GM12878 (cell line): ENCODE measurements around the gene NCKAP5L.

Source experiments
- BRCA1 ChIP-seq: IDR thresholded peaks from 2 replicates; pipeline ENCODE4 v1.6.1; 2011; ENCODE audit warnings: low read depth, low read length, improper control_type of control experiment
- CEBPB ChIP-seq, 2 experiments: fragments of 150-350 bp in 1 of 2; IDR thresholded peaks; 2 replicates each; pipeline ENCODE4 v1.6.1; 2012 to 2014; ENCODE audit warnings: low read depth in 2 of 2, low read length in 2 of 2, borderline replicate concordance in 1 of 2, inconsistent platforms in 1 of 2
- EP300 ChIP-seq, 2 experiments: fragments of 150-350 bp in 1 of 2; IDR thresholded peaks; 2 replicates each; pipeline ENCODE4 v1.6.1; 2011 to 2012; ENCODE audit warnings: low read depth in 2 of 2, low read length in 2 of 2, borderline replicate concordance in 1 of 2, improper control_type of control experiment in 1 of 2, inconsistent platforms in 1 of 2; ENCODE audit not compliant: control insufficient read depth in 1 of 2
- MXI1 ChIP-seq: fragments of 150-350 bp; IDR thresholded peaks from 2 replicates; pipeline ENCODE4 v1.6.1; 2011; ENCODE audit warnings: low read depth, mild to moderate bottlenecking, inconsistent platforms, low read length, improper control_type of control experiment
- TF ChIP-seq, protein P1 (sequence below), 3 experiments: IDR thresholded peaks in 2 of 3; conservative IDR thresholded peaks in 1 of 3; 2 replicates each; pipeline ENCODE4 v1.5.1; 2011; ENCODE audit warnings: low read depth in 3 of 3, low read length in 3 of 3, mild to moderate bottlenecking in 3 of 3, control low read depth in 2 of 3, moderate library complexity in 2 of 3, inconsistent platforms in 1 of 3, mixed read lengths in 1 of 3; ENCODE audit not compliant: control insufficient read depth in 2 of 3, insufficient read depth in 1 of 3; ENCODE audit errors: extremely low read depth in 1 of 3

- TF ChIP-seq BRCA1 (no peak), CEBPB (IDR thresholded peaks at IDR 0.05; ENCODE audit: borderline replicate concordance in 1 of 2, low read depth in 2 of 2, low read length in 2 of 2) (no peak), MXI1 (no peak), EP300 (IDR thresholded peaks at IDR 0.05; ENCODE audit: borderline replicate concordance in 1 of 2, control insufficient read depth in 1 of 2, low read depth in 2 of 2, low read length in 2 of 2) (no peak)
- TF ChIP-seq, protein P1, sequence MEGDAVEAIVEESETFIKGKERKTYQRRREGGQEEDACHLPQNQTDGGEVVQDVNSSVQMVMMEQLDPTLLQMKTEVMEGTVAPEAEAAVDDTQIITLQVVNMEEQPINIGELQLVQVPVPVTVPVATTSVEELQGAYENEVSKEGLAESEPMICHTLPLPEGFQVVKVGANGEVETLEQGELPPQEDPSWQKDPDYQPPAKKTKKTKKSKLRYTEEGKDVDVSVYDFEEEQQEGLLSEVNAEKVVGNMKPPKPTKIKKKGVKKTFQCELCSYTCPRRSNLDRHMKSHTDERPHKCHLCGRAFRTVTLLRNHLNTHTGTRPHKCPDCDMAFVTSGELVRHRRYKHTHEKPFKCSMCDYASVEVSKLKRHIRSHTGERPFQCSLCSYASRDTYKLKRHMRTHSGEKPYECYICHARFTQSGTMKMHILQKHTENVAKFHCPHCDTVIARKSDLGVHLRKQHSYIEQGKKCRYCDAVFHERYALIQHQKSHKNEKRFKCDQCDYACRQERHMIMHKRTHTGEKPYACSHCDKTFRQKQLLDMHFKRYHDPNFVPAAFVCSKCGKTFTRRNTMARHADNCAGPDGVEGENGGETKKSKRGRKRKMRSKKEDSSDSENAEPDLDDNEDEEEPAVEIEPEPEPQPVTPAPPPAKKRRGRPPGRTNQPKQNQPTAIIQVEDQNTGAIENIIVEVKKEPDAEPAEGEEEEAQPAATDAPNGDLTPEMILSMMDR (IDR thresholded peaks at IDR 0.05 in 2 of 3, conservative IDR thresholded peaks at IDR 0.05 in 1 of 3; ENCODE audit: control insufficient read depth in 2 of 3, extremely low read depth in 1 of 3, insufficient read depth in 1 of 3, low read depth in 3 of 3, low read length in 3 of 3), result no peak
Observed at GRCh38 chr12:49843876-49844437, 15.7 kb upstream of the NCKAP5L start.
